Pancreas (tissue), 10 donors: ENCODE data around the gene LHFPL2. TPM values are rescaled to one million over a fixed set of nuclear protein-coding genes. Genes with fewer than 3 reads are reported as not detected.

ENCODE experiments used
- ATAC-seq, 4 donors: fragments of 200-7000 bp; cut with Tn5 transposase; one replicate each; pipeline versions ENCODE4 v1.8.0 to v1.9.1; 2020; ENCODE audit warnings: mild to moderate bottlenecking in 4 of 4, moderate library complexity in 4 of 4
- DNase-seq, 6 donors: peaks; one replicate each; pipeline ENCODE4 v3.0.0-alpha.2; 2020
- FAIRE-seq: peaks from 2 replicates; lab custom pipeline; 2012; peaks lifted over from hg19 to GRCh38; lab: Jason Lieb, UNC
- H3K27ac ChIP-seq, 4 donors: fragments of 200-600 bp; sonication (generic); 1 replicate in 3 of 4; 2 replicates in 1 of 4; pipeline versions ENCODE4 v1.5.0 to v1.8.0; 2020
- H3K27me3 ChIP-seq, 4 donors: fragments of 200-600 bp; one replicate each; pipeline ENCODE4 v1.8.0; 2021
- H3K36me3 ChIP-seq, 3 donors: fragments of 200-600 bp; sonication (generic) in 1 of 3; one replicate each; pipeline versions ENCODE4 v1.5.0 to v1.8.0; 2020 to 2021
- H3K4me1 ChIP-seq, 3 donors: fragments of 200-600 bp; one replicate each; pipeline ENCODE4 v1.8.0; 2021
- H3K4me3 ChIP-seq, 4 donors: fragments of 200-600 bp; sonication (generic) in 2 of 4; one replicate each; pipeline versions ENCODE4 v1.5.0 to v1.8.0; 2020 to 2021
- H3K9me3 ChIP-seq, 4 donors: fragments of 200-600 bp; one replicate each; pipeline ENCODE4 v1.8.0; 2021
- WGBS, 2 donors: extraction: QIAGEN DNeasy Blood & Tissue Kit; methylation state at CpG; one replicate each; pipeline ENCODE4 v1.1.7; 2013; 5-methylcytosine and 5-hydroxymethylcytosine counted together
- intact Hi-C, 3 donors: fragments of 100-400 bp; cut with DNase I; formaldehyde crosslinking; loops; one replicate each; pipeline versions ENCODE4 v1.11.1 to v1.14.2; 2022
- polyA plus RNA-seq, 2 donors: library from polyadenylated mRNA; stranded (reverse); fragments of 200-250 nt; gene quantifications; one replicate each; pipeline ENCODE4 v1.2.3, GENCODE V29; 2013
- total RNA-seq, 6 donors: library from RNA; stranded (reverse); fragmentation: NEBNext Ultra II Directional in 4 of 6; extraction: Animal tissue kit (Norgen Biotek cat#: 25700) in 4 of 6; gene quantifications; one replicate each; pipeline versions ENCODE4 v1.2.1 to v1.2.4, GENCODE V29; 2021 to 2023
- TF ChIP-seq, protein P1 (sequence below), 4 donors: fragments of 200-600 bp; sonication (generic) in 3 of 4; IDR thresholded peaks; one replicate each; pipeline versions ENCODE4 v1.5.0 to v1.8.0; 2021; ENCODE audit warnings: antibody characterized with exemption in 4 of 4
- donor health status: healthy with polysubstance abuse.
- donor health status: DM: no; HTN: no; CAD: no; lungs with moderate emphysema.
- donor health status: DM: no; HTN: no; CAD: no.
- donor health status: control.
- donor health status: control.
- donor health status: Bipolar disorder and iron deficiency.
- donor health status: DM: yes; HTN: yes; CAD: no.
- donor health status: DM: no; HTN: no; CAD: no.
- donor health status: DM: no; HTN: no; CAD: no.
- donor health status: DM: yes; HTN: yes; CAD: no.

LHFPL2 gene
- total and polyA plus RNA-seq, 8 donors, result 4.0 to 28.4 (median 13.0) TPM

- FAIRE-seq, result no peak
- H3K27ac ChIP-seq, result peak overlapping the region in 3 of 4 donors; percentile 27 to 79 (median 71)
Measured at GRCh38 chr5:78504704-78505677, 143.6 kb downstream of the LHFPL2 start.

DNA sequence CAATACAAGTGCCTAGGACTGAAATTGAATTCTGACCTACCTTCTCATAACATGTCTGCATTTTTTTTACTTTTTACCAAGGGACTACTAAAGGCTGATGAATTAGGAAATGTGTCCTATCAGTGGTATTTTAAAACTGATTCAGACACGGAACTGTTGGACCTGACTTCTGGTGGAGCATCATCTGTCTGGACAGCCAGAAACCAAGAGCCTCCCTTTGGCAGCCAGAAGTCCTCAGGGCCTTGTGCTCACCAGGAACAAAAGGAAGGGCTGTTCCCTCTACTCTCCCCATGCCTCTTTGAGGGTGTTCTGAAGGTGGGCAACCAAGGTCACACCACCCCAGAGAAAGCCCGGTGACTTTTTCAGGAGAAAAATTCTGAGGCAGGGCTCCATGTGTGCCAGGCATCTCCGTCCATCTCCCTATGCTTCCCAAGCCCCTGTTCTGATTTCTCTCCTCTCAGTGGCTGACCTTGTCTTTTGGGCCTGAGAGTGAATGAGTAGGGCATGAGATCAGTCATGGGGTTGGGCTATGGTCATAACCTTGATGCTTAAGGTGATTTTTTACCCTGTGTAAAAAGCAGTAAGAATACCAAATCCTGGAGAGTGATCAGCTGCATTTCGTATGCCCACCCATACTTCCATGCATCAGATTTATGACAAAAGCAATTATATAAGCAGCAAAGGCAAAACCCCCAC, 144.5 kb downstream of the LHFPL2 start:
- DNase-seq, result no peak
- intact Hi-C loops, result no loop called here
- H3K4me1 ChIP-seq, result peaks cover 15 to 31% (median 16%) of the 10 kb centered on the region in 3 donors
- WGBS, 2 donors, result 88 to 90% methylated on average over 4 of the region's 4 CpGs
- peak overlapping the region in 3 of 4 donors; percentile 27 to 79 (median 71) for H3K27ac ChIP-seq
- no peaks in the 10 kb centered on the region for H3K9me3 ChIP-seq
- no peaks in the 10 kb centered on the region for H3K27me3 ChIP-seq
- H3K4me3 ChIP-seq, result no peak overlapping the region
- peak in 2 of 4 donors; percentile 3 to 8 for ATAC-seq
- no peak for FAIRE-seq
- TF ChIP-seq, protein P1, sequence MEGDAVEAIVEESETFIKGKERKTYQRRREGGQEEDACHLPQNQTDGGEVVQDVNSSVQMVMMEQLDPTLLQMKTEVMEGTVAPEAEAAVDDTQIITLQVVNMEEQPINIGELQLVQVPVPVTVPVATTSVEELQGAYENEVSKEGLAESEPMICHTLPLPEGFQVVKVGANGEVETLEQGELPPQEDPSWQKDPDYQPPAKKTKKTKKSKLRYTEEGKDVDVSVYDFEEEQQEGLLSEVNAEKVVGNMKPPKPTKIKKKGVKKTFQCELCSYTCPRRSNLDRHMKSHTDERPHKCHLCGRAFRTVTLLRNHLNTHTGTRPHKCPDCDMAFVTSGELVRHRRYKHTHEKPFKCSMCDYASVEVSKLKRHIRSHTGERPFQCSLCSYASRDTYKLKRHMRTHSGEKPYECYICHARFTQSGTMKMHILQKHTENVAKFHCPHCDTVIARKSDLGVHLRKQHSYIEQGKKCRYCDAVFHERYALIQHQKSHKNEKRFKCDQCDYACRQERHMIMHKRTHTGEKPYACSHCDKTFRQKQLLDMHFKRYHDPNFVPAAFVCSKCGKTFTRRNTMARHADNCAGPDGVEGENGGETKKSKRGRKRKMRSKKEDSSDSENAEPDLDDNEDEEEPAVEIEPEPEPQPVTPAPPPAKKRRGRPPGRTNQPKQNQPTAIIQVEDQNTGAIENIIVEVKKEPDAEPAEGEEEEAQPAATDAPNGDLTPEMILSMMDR (IDR thresholded peaks at IDR 0.05), result no peak
- H3K36me3 ChIP-seq, result no peaks in the 10 kb centered on the region

More at GRCh38 chr5:78504704-78505677, 143.6 kb downstream of the LHFPL2 start:
- Histone ChIP-seq H3K27me3 (no peaks in the 10 kb centered on the region), H3K4me3 (no peak overlapping the region), H3K9me3 (no peaks in the 10 kb centered on the region), H3K4me1 (peaks cover 15 to 37% (median 16%) of the 10 kb centered on the region in 3 donors), H3K36me3 (no peaks in the 10 kb centered on the region)
- 37 to 47% methylated on average over 10 of the region's 10 CpGs for WGBS, 2 donors
- ATAC-seq, result peak; percentile 88 to 96 (median 92)
- intact Hi-C loops, result no loop called here
- peak; percentile 71 to 87 (median 81) for DNase-seq
- TF ChIP-seq, protein P1 (IDR thresholded peaks at IDR 0.05), result no peak

DNA sequence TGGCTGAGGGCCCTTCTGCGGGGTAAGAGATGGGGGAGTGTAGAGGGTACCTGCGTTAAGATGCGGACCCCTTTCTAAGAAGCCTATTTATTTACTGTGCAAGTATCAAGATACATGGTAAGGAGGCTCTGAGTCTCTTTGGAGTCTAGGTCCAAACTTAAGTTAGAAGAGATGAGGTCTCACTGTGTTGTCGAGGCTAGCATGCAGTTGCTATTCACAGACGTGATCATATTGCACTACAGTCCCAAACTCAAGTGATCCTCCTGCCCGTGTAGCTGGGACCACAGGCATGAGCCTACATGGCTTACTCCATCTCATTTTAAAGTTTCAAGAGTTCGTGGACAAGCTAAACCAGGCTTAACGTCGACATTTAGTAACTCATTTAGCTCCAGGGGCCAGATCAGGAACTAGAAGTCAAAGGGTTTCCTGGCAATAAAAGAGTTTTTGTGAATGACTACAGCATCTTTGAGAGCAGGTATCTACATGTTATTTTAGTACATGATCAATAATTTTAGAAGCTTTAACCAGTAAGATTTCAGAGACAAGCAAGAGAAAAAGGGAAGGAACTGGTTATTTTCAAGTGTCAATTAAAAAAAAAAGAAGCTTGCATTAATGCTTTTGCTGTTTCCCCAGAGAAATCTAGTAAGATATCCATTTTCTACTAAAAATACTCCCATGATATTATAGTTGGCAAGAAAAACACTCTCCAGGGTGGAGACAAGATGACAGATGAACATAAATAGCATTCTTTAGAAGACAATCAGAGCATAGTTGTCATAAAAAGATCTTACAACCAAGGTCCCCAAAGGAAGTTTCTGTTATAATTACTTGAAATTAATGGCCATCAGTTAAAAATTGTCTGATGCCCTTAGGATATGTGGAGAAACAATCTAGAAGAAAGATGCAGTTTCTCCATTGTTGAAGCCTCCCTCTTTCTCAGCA, 146.9 kb downstream of the LHFPL2 start:
- Histone ChIP-seq H3K9me3 (no peaks in the 10 kb centered on the region), H3K4me1 (peaks cover 12 to 34% (median 16%) of the 10 kb centered on the region in 3 donors), H3K27ac (no peak overlapping the region), H3K4me3 (no peak overlapping the region), H3K27me3 (no peaks in the 10 kb centered on the region), H3K36me3 (no peaks in the 10 kb centered on the region)
- ATAC-seq (no peak), FAIRE-seq (no peak), DNase-seq (no peak)
- WGBS, 2 donors, result 70 to 78% methylated on average over 9 of the region's 9 CpGs
- intact Hi-C loops, result no loop called here
- TF ChIP-seq, protein P1 (IDR thresholded peaks at IDR 0.05), result no peak

GRCh38 chr5:78500871-78501270, 147.7 kb downstream of the LHFPL2 start:
- H3K27ac ChIP-seq, result no peak overlapping the region
- TF ChIP-seq, protein P1 (IDR thresholded peaks at IDR 0.05), result no peak
- H3K36me3 ChIP-seq, result no peaks in the 10 kb centered on the region
- H3K9me3 ChIP-seq, result no peaks in the 10 kb centered on the region
- 94 to 99% methylated on average over 5 of the region's 5 CpGs for WGBS, 2 donors
- DNase-seq (no peak), ATAC-seq (no peak), FAIRE-seq (no peak)
- no peaks in the 10 kb centered on the region for H3K27me3 ChIP-seq
- H3K4me3 ChIP-seq, result no peak overlapping the region
- H3K4me1 ChIP-seq, result peaks cover 12 to 34% (median 13%) of the 10 kb centered on the region in 3 donors
- intact Hi-C loops, result no loop called here
